ENCODE results near the gene ZHX3.

The ZHX3 gene

DNA sequence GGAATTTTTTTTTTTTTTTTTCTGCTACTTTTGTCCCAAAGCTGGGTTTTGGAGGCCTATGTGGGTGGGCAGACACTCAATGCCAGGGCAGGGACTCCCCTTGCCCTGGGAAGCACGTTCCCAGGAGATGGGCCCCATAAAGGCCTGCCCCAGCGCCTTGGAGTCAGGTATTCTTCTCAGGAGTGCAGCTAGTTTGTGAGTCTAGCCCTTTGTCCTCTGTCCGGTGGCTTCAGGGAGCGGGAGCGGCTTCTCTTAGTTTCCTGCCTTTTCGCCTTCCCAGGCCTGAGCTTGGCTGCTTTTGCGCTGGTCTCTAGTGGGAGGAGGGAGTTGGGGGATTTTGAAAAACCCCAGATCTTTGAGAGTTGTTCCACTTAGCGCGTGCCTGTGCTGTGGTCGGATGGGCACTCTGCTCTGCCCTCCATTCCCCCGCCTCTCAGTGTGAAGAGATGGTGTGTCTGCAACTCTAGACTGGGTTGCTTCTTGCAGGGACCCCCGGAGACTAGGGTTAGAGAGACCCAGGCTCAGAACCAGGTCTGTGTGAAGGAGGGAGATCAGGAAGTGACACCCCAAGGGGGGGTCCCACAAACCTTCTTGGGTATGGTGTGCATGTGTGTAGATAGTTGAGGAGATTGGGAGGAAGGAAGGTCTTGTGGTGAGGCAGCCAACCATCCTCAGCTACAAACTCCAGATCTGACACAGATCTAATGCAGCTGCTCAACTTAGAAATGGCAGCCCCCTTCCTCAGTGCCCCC lies 178.9 kb downstream of the ZHX3 start:
- Histone ChIP-seq H3K27ac (ENCODE audit: insufficient read depth in 1 of 2, low read depth in 1 of 2, low read length in 2 of 2, poor library complexity in 1 of 2, severe bottlenecking in 2 of 2) (peak overlapping the region in 1 of 2 experiments; percentile 29), H3K4me3 (ENCODE audit: control insufficient read depth in 1 of 7, extremely low read depth in 1 of 7, insufficient read depth in 4 of 7, low read depth in 2 of 7, low read length in 6 of 7) (peak overlapping the region in 5 of 7 experiments; percentile 2 to 85 (median 75)), H3K36me3 (ENCODE audit: control insufficient read depth in 4 of 4, insufficient read depth in 4 of 4, low read length in 3 of 4) (no peaks in the 10 kb centered on the region), H3K9me3 (ENCODE audit: control extremely low read depth in 1 of 5, control insufficient read depth in 4 of 5, insufficient read depth in 2 of 5, low read depth in 1 of 5, low read length in 4 of 5) (no peaks in the 10 kb centered on the region), H3K4me1 (ENCODE audit: control extremely low read depth in 1 of 4, control insufficient read depth in 4 of 4, insufficient read depth in 4 of 4, low read length in 3 of 4) (peaks cover 9 to 42% (median 39%) of the 10 kb centered on the region in 4 experiments), H3K27me3 (replicated peaks in 2 of 5; ENCODE audit: control insufficient read depth in 4 of 5, insufficient read depth in 5 of 5, low read length in 4 of 5) (peaks cover 0 to 38% (median 15%) of the 10 kb centered on the region in 5 experiments)
- 69% methylated on average over 4 of the region's 12 CpGs for WGBS (ENCODE audit: insufficient coverage)
- CTCF ChIA-PET: interaction anchor here (1.1 to 1.6 kb wide), 6 partner anchors 11 to 201 kb away, joined by 3 to 8 read pairs (median 3); no protein-coding TSS in a partner anchor
- POLR2A ChIA-PET: no interaction called here
- DNase-seq: peak in 2 of 3 donors; percentile 56 to 69

GRCh38 chr20:41137614-41138474 lies 179.7 kb downstream of the ZHX3 start:
- H3K4me1 ChIP-seq (ENCODE audit: control extremely low read depth in 1 of 4, control insufficient read depth in 4 of 4, insufficient read depth in 4 of 4, low read length in 3 of 4): peaks cover 9 to 36% (median 33%) of the 10 kb centered on the region in 4 experiments

GRCh38 chr20:41136680-41137613 lies 180.6 kb downstream of the ZHX3 start, which contains the start of gene PLCG1:
Gene PLCG1 (plus strand): TSS chr20:41137543. CDS start chr20:41137642, 99 bp downstream.
- no peaks in the 10 kb centered on the region for H3K36me3 ChIP-seq (ENCODE audit: control insufficient read depth in 4 of 4, insufficient read depth in 4 of 4, low read length in 3 of 4)
- peaks cover 0 to 33% (median 11%) of the 10 kb centered on the region in 5 experiments for H3K27me3 ChIP-seq (replicated peaks in 2 of 5; ENCODE audit: control insufficient read depth in 4 of 5, insufficient read depth in 5 of 5, low read length in 4 of 5)
- POLR2A ChIA-PET: no interaction called here
- peak within 1 kb of the TSS; percentile 62 to 85 (median 75) for H3K4me3 ChIP-seq (ENCODE audit: control insufficient read depth in 1 of 7, extremely low read depth in 1 of 7, insufficient read depth in 4 of 7, low read depth in 2 of 7, low read length in 6 of 7)
- H3K9me3 ChIP-seq (ENCODE audit: control extremely low read depth in 1 of 5, control insufficient read depth in 4 of 5, insufficient read depth in 2 of 5, low read depth in 1 of 5, low read length in 4 of 5): no peaks in the 10 kb centered on the region
- under 1% methylated on average over 111 of the region's 121 CpGs for WGBS (ENCODE audit: insufficient coverage)
- peak within 1 kb of the TSS in 1 of 2 experiments; percentile 29 for H3K27ac ChIP-seq (ENCODE audit: insufficient read depth in 1 of 2, low read depth in 1 of 2, low read length in 2 of 2, poor library complexity in 1 of 2, severe bottlenecking in 2 of 2)
- CTCF ChIA-PET: interaction anchor here (1.2 to 6.8 kb wide), 14 partner anchors 9 to 274 kb away, joined by 3 to 56 read pairs (median 8); partner anchors contain the start of gene LPIN3
- peaks cover 9 to 33% (median 31%) of the 10 kb centered on the region in 4 experiments for H3K4me1 ChIP-seq (ENCODE audit: control extremely low read depth in 1 of 4, control insufficient read depth in 4 of 4, insufficient read depth in 4 of 4, low read length in 3 of 4)
- DNase-seq: peak; percentile 62 to 72 (median 67)

More at GRCh38 chr20:41137614-41138474, 179.7 kb downstream of the ZHX3 start:
- 1% methylated on average over 58 of the region's 66 CpGs for WGBS (ENCODE audit: insufficient coverage)
- ChIA-PET CTCF (interaction anchor here (1.2 to 4.5 kb wide), 6 partner anchors 8 to 202 kb away, joined by 3 to 41 read pairs (median 5); no protein-coding TSS in a partner anchor), POLR2A (no interaction called here)
- Histone ChIP-seq H3K36me3 (ENCODE audit: control insufficient read depth in 4 of 4, insufficient read depth in 4 of 4, low read length in 3 of 4) (no peaks in the 10 kb centered on the region), H3K27ac (ENCODE audit: insufficient read depth in 1 of 2, low read depth in 1 of 2, low read length in 2 of 2, poor library complexity in 1 of 2, severe bottlenecking in 2 of 2) (peak overlapping the region in 1 of 2 experiments; percentile 29), H3K4me3 (ENCODE audit: control insufficient read depth in 1 of 7, extremely low read depth in 1 of 7, insufficient read depth in 4 of 7, low read depth in 2 of 7, low read length in 6 of 7) (peak overlapping the region; percentile 50 to 85 (median 75)), H3K9me3 (ENCODE audit: control extremely low read depth in 1 of 5, control insufficient read depth in 4 of 5, insufficient read depth in 2 of 5, low read depth in 1 of 5, low read length in 4 of 5) (no peaks in the 10 kb centered on the region), H3K27me3 (replicated peaks in 2 of 5; ENCODE audit: control insufficient read depth in 4 of 5, insufficient read depth in 5 of 5, low read length in 4 of 5) (peaks cover 0 to 38% (median 11%) of the 10 kb centered on the region in 5 experiments)
- DNase-seq: peak in 2 of 3 donors; percentile 57 to 65

DNA sequence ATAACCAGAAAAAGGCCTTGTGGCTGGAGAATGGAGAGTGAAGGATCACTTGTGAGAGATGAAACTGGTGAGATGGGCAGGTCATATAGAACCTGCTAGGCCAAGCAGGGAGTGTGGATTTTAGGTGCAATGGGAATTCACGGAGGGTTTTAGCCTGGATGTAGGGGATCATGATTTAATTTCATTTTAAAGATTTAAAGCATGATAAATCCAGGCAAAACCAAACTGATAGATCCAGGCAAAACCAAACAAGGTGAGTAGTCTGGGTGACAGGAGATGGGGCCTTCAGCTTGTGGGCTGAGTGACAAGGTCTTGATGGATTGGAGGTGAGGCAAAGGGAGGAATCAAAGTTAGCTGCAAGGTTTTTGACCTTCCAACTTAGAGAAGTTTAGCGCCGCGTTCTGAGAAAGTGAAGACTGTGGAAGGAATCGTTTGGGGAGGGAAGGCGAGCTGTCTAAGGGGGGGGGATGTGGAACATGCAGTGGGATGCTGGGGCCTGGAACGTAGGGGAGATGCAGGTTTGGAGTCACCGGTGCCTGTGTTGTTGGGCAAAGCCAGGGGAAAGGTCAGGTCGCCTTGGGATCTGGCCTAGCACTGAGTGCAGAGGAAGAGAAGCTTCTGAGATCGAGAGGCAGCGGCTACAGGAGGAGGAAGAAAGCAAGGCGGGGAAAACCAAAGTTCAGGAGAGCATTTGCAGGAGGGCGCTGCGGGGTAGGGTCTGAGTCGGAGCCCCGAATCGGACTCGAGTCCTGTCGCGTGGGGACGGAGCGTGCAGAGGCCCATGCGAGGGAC lies 181.4 kb downstream of the ZHX3 start:
- WGBS (ENCODE audit: insufficient coverage): 32% methylated on average over 23 of the region's 23 CpGs
- no peak for DNase-seq

GRCh38 chr20:41135187-41135887 lies 182.2 kb downstream of the ZHX3 start:
- ChIA-PET CTCF (interaction anchor here (0.8 to 6.8 kb wide), 28 partner anchors 10 to 393 kb away, joined by 3 to 56 read pairs (median 4); partner anchors contain the start of gene LPIN3), POLR2A (interaction anchor here (0.5 to 0.7 kb wide), 2 partner anchors 14 to 22 kb away, joined by 3 to 9 read pairs; no protein-coding TSS in a partner anchor)
- Histone ChIP-seq H3K9me3 (ENCODE audit: control extremely low read depth in 1 of 5, control insufficient read depth in 4 of 5, insufficient read depth in 2 of 5, low read depth in 1 of 5, low read length in 4 of 5) (no peaks in the 10 kb centered on the region), H3K27me3 (replicated peaks in 2 of 5; ENCODE audit: control insufficient read depth in 4 of 5, insufficient read depth in 5 of 5, low read length in 4 of 5) (peaks cover 0 to 23% (median 8%) of the 10 kb centered on the region in 5 experiments), H3K4me3 (ENCODE audit: control insufficient read depth in 1 of 7, extremely low read depth in 1 of 7, insufficient read depth in 4 of 7, low read depth in 2 of 7, low read length in 6 of 7) (no peak overlapping the region), H3K36me3 (ENCODE audit: control insufficient read depth in 4 of 4, insufficient read depth in 4 of 4, low read length in 3 of 4) (no peaks in the 10 kb centered on the region), H3K27ac (ENCODE audit: insufficient read depth in 1 of 2, low read depth in 1 of 2, low read length in 2 of 2, poor library complexity in 1 of 2, severe bottlenecking in 2 of 2) (no peak overlapping the region), H3K4me1 (ENCODE audit: control extremely low read depth in 1 of 4, control insufficient read depth in 4 of 4, insufficient read depth in 4 of 4, low read length in 3 of 4) (peaks cover 9 to 33% (median 31%) of the 10 kb centered on the region in 4 experiments)
- peak; percentile 40 to 68 (median 64) for DNase-seq
- 43% methylated on average over 12 of the region's 13 CpGs for WGBS (ENCODE audit: insufficient coverage)

More for the DNA sequence above, 181.4 kb downstream of the ZHX3 start:
- ChIA-PET CTCF (interaction anchor here (0.8 to 6.8 kb wide), 22 partner anchors 9 to 275 kb away, joined by 3 to 56 read pairs (median 5); partner anchors contain the start of gene LPIN3), POLR2A (interaction anchor here (0.5 kb wide), 1 partner anchor 15 kb away, joined by 9 read pairs; no protein-coding TSS in a partner anchor)
- H3K9me3 ChIP-seq (ENCODE audit: control extremely low read depth in 1 of 5, control insufficient read depth in 4 of 5, insufficient read depth in 2 of 5, low read depth in 1 of 5, low read length in 4 of 5): no peaks in the 10 kb centered on the region
- peaks cover 9 to 33% (median 31%) of the 10 kb centered on the region in 4 experiments for H3K4me1 ChIP-seq (ENCODE audit: control extremely low read depth in 1 of 4, control insufficient read depth in 4 of 4, insufficient read depth in 4 of 4, low read length in 3 of 4)
- H3K4me3 ChIP-seq (ENCODE audit: control insufficient read depth in 1 of 7, extremely low read depth in 1 of 7, insufficient read depth in 4 of 7, low read depth in 2 of 7, low read length in 6 of 7): peak overlapping the region; percentile 62 to 85 (median 75)
- H3K27ac ChIP-seq (ENCODE audit: insufficient read depth in 1 of 2, low read depth in 1 of 2, low read length in 2 of 2, poor library complexity in 1 of 2, severe bottlenecking in 2 of 2): no peak overlapping the region
- H3K27me3 ChIP-seq (replicated peaks in 2 of 5; ENCODE audit: control insufficient read depth in 4 of 5, insufficient read depth in 5 of 5, low read length in 4 of 5): peaks cover 0 to 28% (median 11%) of the 10 kb centered on the region in 5 experiments
- no peaks in the 10 kb centered on the region for H3K36me3 ChIP-seq (ENCODE audit: control insufficient read depth in 4 of 4, insufficient read depth in 4 of 4, low read length in 3 of 4)
